CD14-positive monocyte (primary cell): ENCODE results near the gene MICU2. TPM values are rescaled to one million over a fixed set of nuclear protein-coding genes. Genes with fewer than 3 reads are reported as not detected.

ENCODE experiments used
- DNase-seq, 3 donors: peaks; one replicate each; pipeline ENCODE4 v3.0.0-alpha.2; 2011 to 2022
- H2AFZ ChIP-seq: 2 replicates; pipeline ENCODE4 v1.6.0; 2012; ENCODE audit warnings: mild to moderate bottlenecking, low read depth, low read length, inconsistent platforms; ENCODE audit not compliant: insufficient read depth, poor library complexity, severe bottlenecking
- H3K27ac ChIP-seq, 2 donors: 1 replicate in 1 of 2; 2 replicates in 1 of 2; pipeline ENCODE4 v1.5.1; 2012 to 2013; ENCODE audit warnings: low read length in 2 of 2, control low read depth in 1 of 2, inconsistent platforms in 1 of 2, low read depth in 1 of 2, mild to moderate bottlenecking in 1 of 2
- H3K27me3 ChIP-seq, 2 donors: one replicate each; pipeline versions ENCODE4 v1.6.0 to v1.6.1; 2011 to 2013; ENCODE audit warnings: low read length in 2 of 2; ENCODE audit not compliant: control insufficient read depth in 2 of 2, insufficient read depth in 2 of 2
- H3K36me3 ChIP-seq, 2 donors: replicated peaks in 1 of 2; 1 replicate in 1 of 2; 2 replicates in 1 of 2; pipeline versions ENCODE4 v1.5.1 to v1.6.1; 2012 to 2013; ENCODE audit warnings: low read length in 2 of 2, control low read depth in 1 of 2, inconsistent platforms in 1 of 2, mild to moderate bottlenecking in 1 of 2; ENCODE audit not compliant: insufficient read depth in 2 of 2, control insufficient read depth in 1 of 2
- H3K4me1 ChIP-seq, 2 donors: 1 replicate in 1 of 2; 2 replicates in 1 of 2; pipeline versions ENCODE4 v1.5.1 to v1.6.1; 2012 to 2013; ENCODE audit warnings: low read length in 2 of 2, control low read depth in 1 of 2, inconsistent platforms in 1 of 2, mild to moderate bottlenecking in 1 of 2, moderate library complexity in 1 of 2; ENCODE audit not compliant: insufficient read depth in 2 of 2, control insufficient read depth in 1 of 2
- H3K4me2 ChIP-seq: replicated peaks from 2 replicates; pipeline ENCODE3; 2012; ENCODE audit warnings: low read length, moderate library complexity, mild to moderate bottlenecking; ENCODE audit not compliant: poor library complexity, severe bottlenecking; ENCODE audit errors: extremely low read depth
- H3K4me3 ChIP-seq, 3 experiments: fragments of 200-600 bp in 1 of 3; sonication (generic) in 1 of 3; replicated peaks in 1 of 3; 1 replicate in 2 of 3; 2 replicates in 1 of 3; pipeline ENCODE4 v1.5.1; 2011 to 2013; ENCODE audit warnings: low read length in 3 of 3, mild to moderate bottlenecking in 3 of 3, control low read depth in 2 of 3, low read depth in 2 of 3, inconsistent platforms in 1 of 3, moderate library complexity in 1 of 3
- H3K79me2 ChIP-seq: 2 replicates; pipeline ENCODE4 v1.6.0; 2012; ENCODE audit warnings: mild to moderate bottlenecking, control low read depth, inconsistent platforms, low read length, moderate library complexity; ENCODE audit not compliant: insufficient read depth
- H3K9ac ChIP-seq: 2 replicates; pipeline ENCODE4 v1.6.0; 2017; ENCODE audit warnings: low read length, mild to moderate bottlenecking; ENCODE audit not compliant: insufficient read depth, poor library complexity, severe bottlenecking
- H3K9me3 ChIP-seq, 2 donors: replicated peaks in 1 of 2; 1 replicate in 1 of 2; 2 replicates in 1 of 2; pipeline versions ENCODE4 v1.5.1 to v1.6.1; 2012 to 2013; ENCODE audit warnings: low read length in 2 of 2, control low read depth in 1 of 2; ENCODE audit not compliant: control insufficient read depth in 1 of 2, insufficient read depth in 1 of 2
- H4K20me1 ChIP-seq: 2 replicates; pipeline ENCODE4 v1.6.0; 2012; ENCODE audit warnings: mild to moderate bottlenecking, low read length, control low read depth, moderate library complexity; ENCODE audit not compliant: insufficient read depth
- H3K27ac Mint-ChIP-seq, 7 donors: one replicate each; pipeline ENCODE4 v1.8.0; 2020; ENCODE audit warnings: mild to moderate bottlenecking in 7 of 7, mixed read lengths in 7 of 7, moderate library complexity in 6 of 7, inconsistent platforms in 2 of 7
- H3K27me3 Mint-ChIP-seq, 3 donors: one replicate each; pipeline ENCODE4 v1.8.0; 2021 to 2022; ENCODE audit warnings: low read depth in 3 of 3, mild to moderate bottlenecking in 3 of 3, mixed read lengths in 3 of 3, moderate library complexity in 3 of 3, inconsistent platforms in 1 of 3
- H3K36me3 Mint-ChIP-seq, 2 donors: one replicate each; pipeline ENCODE4 v1.8.0; 2020; ENCODE audit warnings: mixed read lengths in 2 of 2, inconsistent platforms in 1 of 2, mild to moderate bottlenecking in 1 of 2
- H3K4me1 Mint-ChIP-seq: one replicate; pipeline ENCODE4 v1.8.0; 2020; ENCODE audit warnings: mild to moderate bottlenecking, mixed read lengths
- H3K4me3 Mint-ChIP-seq, 2 donors: one replicate each; pipeline ENCODE4 v1.8.0; 2020; ENCODE audit warnings: mild to moderate bottlenecking in 2 of 2, mixed read lengths in 2 of 2, moderate library complexity in 1 of 2
- H3K9me3 Mint-ChIP-seq, 7 donors: one replicate each; pipeline ENCODE4 v1.8.0; 2020 to 2022; ENCODE audit warnings: mixed read lengths in 7 of 7, mild to moderate bottlenecking in 6 of 7, moderate library complexity in 6 of 7, inconsistent platforms in 2 of 7
- CTCF ChIP-seq: fragments of 200-600 bp; IDR thresholded peaks from one replicate; pipeline ENCODE4 v1.8.0; 2022; ENCODE audit warnings: antibody characterized with exemption, mild to moderate bottlenecking
- WGBS: methylation state at CpG from one replicate; pipeline ENCODE4 v1.1.5; 2013; ENCODE audit warnings: missing lambda C conversion rate; ENCODE audit not compliant: insufficient coverage; 5-methylcytosine and 5-hydroxymethylcytosine counted together
- intact Hi-C, 2 donors: fragments of 100-400 bp; cut with micrococcal nuclease; formaldehyde crosslinking; loops; one replicate each; pipeline versions ENCODE4 v1.15.0 to v1.15.1; 2023
- polyA plus RNA-seq, 3 donors: library from polyadenylated mRNA; depleted of rRNA in 1 of 3; unstranded in 2 of 3; stranded (reverse) in 1 of 3; fragments of 300-500 nt in 2 of 3; fragments of >200 nt in 1 of 3; fragmentation: Illumina TruSeq in 2 of 3; gene quantifications; 1 replicate in 2 of 3; 2 replicates in 1 of 3; pipeline ENCODE4 v1.2.3, GENCODE V29; 2012 to 2021

The MICU2 gene
- polyA plus RNA-seq, 3 donors = 21.5 to 32.1 (median 26.8) TPM

GRCh38 chr13:21534760-21535159 lies 69.2 kb downstream of the MICU2 start:
- peaks cover 29 to 62% of the 10 kb centered on the region in 2 donors for H3K36me3 ChIP-seq
- no peak overlapping the region for H2AFZ ChIP-seq
- WGBS = no CpG with 5 or more reads among the region's 1 CpG
- no peaks in the 10 kb centered on the region for H3K9me3 ChIP-seq
- no peaks in the 10 kb centered on the region for H3K79me2 ChIP-seq
- H3K9ac ChIP-seq = no peak overlapping the region
- no peaks in the 10 kb centered on the region for H3K27me3 ChIP-seq
- intact Hi-C loops = no loop called here
- Mint-ChIP-seq H3K27ac (peak overlapping the region in 1 of 7 donors; percentile 43), H3K27me3 (peaks cover 0 to 3% (median 0%) of the 10 kb centered on the region in 3 donors), H3K4me1 (peaks cover 2% of the 10 kb centered on the region), H3K9me3 (no peaks in the 10 kb centered on the region), H3K4me3 (no peak overlapping the region), H3K36me3 (peaks cover 49 to 54% of the 10 kb centered on the region in 2 donors)
- no peak for TF ChIP-seq CTCF
- H4K20me1 ChIP-seq = peaks cover 19% of the 10 kb centered on the region
- no peak overlapping the region for H3K4me2 ChIP-seq
- H3K4me1 ChIP-seq = no peaks in the 10 kb centered on the region
- H3K27ac ChIP-seq = no peak overlapping the region
- no peak for DNase-seq
- H3K4me3 ChIP-seq = no peak overlapping the region

GRCh38 chr13:21531455-21531854 lies 72.5 kb downstream of the MICU2 start:
- Histone ChIP-seq H3K9me3 (no peaks in the 10 kb centered on the region), H3K4me2 (no peak overlapping the region), H3K27ac (no peak overlapping the region), H4K20me1 (peaks cover 8% of the 10 kb centered on the region), H3K36me3 (peaks cover 17 to 58% of the 10 kb centered on the region in 2 donors), H2AFZ (no peak overlapping the region), H3K4me3 (no peak overlapping the region), H3K4me1 (no peaks in the 10 kb centered on the region), H3K79me2 (no peaks in the 10 kb centered on the region), H3K9ac (no peak overlapping the region), H3K27me3 (no peaks in the 10 kb centered on the region)
- H3K9me3 Mint-ChIP-seq = no peaks in the 10 kb centered on the region
- no peaks in the 10 kb centered on the region for H3K4me1 Mint-ChIP-seq
- peaks cover 29 to 38% of the 10 kb centered on the region in 2 donors for H3K36me3 Mint-ChIP-seq
- H3K4me3 Mint-ChIP-seq = no peak overlapping the region
- WGBS = 100% methylated on average over 3 of the region's 5 CpGs
- no peak for TF ChIP-seq CTCF
- no peaks in the 10 kb centered on the region for H3K27me3 Mint-ChIP-seq
- no peak overlapping the region for H3K27ac Mint-ChIP-seq
- no peak for DNase-seq
- intact Hi-C loops = no loop called here
